Gastroesophageal sphincter (tissue), 3 donors: ENCODE data around the gene MRPS30.

ENCODE experiments used
- CTCF ChIP-seq, 4 experiments: fragments of 200-600 bp in 2 of 4; fragments of 450-650 bp in 2 of 4; sonication (generic) in 1 of 4; IDR thresholded peaks; one replicate each; pipeline ENCODE4 v1.5.1; 2017 to 2019; ENCODE audit warnings: antibody characterized with exemption in 4 of 4, mild to moderate bottlenecking in 2 of 4, moderate library complexity in 2 of 4
- POLR2A ChIP-seq, 2 donors: fragments of 450-650 bp; IDR thresholded peaks; one replicate each; pipeline ENCODE4 v1.6.1; 2017; ENCODE audit warnings: antibody characterized with exemption in 2 of 2, mild to moderate bottlenecking in 2 of 2, moderate library complexity in 1 of 2

DNA sequence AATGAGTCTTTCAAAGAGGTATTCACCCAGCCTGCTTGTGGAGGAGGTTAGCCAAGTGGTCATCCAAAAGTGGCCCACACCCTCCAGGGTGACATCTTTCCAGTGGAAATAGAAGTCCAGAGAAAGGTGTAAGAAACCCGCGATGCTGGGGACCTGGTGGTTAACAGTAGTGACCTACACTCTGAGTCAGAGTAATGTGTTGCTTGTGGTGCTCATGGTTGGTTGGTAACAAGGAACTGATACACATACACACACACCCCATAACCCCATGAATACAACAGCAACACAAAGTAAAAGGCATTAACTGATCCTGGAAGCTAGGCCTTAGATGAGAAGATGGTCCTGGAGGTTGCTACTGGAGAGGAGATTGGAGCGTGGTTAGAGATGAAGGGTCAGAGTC lies 26.9 kb downstream of the MRPS30 start:
- no peak for TF ChIP-seq CTCF (IDR thresholded peaks at IDR 0.05)
- no peak for TF ChIP-seq POLR2A (IDR thresholded peaks at IDR 0.05)
